DND-41 (cell line): ENCODE results near the gene LRTM2.

Experiments
- CTCF ChIP-seq: IDR thresholded peaks from 2 replicates; pipeline ENCODE4 v1.5.1; 2012; ENCODE audit warnings: borderline replicate concordance, low read length, moderate library complexity, mild to moderate bottlenecking; ENCODE audit not compliant: poor library complexity, severe bottlenecking; ENCODE audit errors: extremely low read depth
- EZH2 ChIP-seq: IDR thresholded peaks from 3 replicates; pipeline ENCODE4 v1.6.1; 2012; ENCODE audit warnings: borderline replicate concordance, low read depth, mild to moderate bottlenecking, moderate library complexity, low read length, inconsistent platforms; ENCODE audit not compliant: severe bottlenecking

- TF ChIP-seq EZH2 (no peak), CTCF (no peak)
These were observed 6.1 kb upstream of the LRTM2 start for GRCh38 chr12:1814266-1814665.
